GM12873 (cell line): ENCODE measurements around the gene IL34.

Experiments used
- TF ChIP-seq, protein P1 (sequence below): IDR thresholded peaks from 2 replicates; pipeline ENCODE4 v1.5.1; 2012; ENCODE audit warnings: low read depth, mild to moderate bottlenecking, moderate library complexity, low read length, control low read depth; ENCODE audit not compliant: insufficient read depth; ENCODE audit errors: missing control alignments

Gene IL34

GRCh38 chr16:70604407-70605282, 41.7 kb upstream of the IL34 start:
- TF ChIP-seq, protein P1, sequence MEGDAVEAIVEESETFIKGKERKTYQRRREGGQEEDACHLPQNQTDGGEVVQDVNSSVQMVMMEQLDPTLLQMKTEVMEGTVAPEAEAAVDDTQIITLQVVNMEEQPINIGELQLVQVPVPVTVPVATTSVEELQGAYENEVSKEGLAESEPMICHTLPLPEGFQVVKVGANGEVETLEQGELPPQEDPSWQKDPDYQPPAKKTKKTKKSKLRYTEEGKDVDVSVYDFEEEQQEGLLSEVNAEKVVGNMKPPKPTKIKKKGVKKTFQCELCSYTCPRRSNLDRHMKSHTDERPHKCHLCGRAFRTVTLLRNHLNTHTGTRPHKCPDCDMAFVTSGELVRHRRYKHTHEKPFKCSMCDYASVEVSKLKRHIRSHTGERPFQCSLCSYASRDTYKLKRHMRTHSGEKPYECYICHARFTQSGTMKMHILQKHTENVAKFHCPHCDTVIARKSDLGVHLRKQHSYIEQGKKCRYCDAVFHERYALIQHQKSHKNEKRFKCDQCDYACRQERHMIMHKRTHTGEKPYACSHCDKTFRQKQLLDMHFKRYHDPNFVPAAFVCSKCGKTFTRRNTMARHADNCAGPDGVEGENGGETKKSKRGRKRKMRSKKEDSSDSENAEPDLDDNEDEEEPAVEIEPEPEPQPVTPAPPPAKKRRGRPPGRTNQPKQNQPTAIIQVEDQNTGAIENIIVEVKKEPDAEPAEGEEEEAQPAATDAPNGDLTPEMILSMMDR: no peak

- TF ChIP-seq, protein P1: no peak
These were observed 41.1 kb upstream of the IL34 start for GRCh38 chr16:70605283-70605657.

- TF ChIP-seq, protein P1: no peak
These were observed 37.8 kb upstream of the IL34 start for GRCh38 chr16:70608521-70608920.

DNA sequence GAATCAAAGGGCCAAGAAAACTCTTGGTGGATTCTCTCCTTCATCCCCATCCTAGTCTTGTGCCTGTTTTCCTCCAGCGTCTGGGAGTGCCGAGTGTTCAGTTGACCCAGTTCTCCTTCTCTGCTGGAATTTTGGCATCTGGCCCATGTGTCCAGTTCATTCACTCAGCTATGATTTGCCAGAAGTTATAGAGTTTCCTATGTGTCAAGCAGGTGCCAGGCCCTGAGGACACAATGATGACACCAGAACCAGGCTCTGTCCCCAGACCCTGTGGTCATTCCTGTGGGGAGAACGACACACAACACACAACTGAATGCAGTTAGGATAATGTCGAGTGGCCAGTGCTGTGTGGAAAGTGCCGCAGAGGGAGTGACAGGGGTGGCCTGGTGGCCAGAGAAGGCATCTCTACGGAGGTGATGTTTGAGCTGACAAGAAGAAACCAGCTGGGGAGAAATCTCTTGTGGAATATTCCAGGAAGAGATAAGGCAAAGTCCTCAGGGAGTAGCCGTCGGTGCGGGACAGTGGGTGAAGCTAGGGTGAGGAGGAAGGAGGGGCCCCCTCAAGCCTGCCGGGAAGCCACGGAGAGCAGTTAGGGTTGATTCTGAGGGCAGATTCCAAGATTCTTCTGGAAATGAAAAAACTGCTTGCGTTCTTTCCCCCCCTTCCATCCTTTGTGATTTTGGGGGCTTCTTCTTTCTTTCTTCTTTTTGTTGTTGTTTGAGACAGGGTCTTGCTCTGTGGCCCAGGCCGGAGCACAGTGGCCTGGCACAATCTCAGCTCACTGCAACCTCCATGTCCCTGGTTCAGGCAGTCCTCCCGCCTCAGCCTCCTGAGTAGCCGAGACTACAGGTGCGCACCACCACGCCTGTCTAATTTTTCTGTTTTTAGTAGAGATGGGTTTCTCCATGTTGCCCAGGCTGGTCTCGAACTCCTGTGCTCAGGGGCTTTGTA, 35.8 kb upstream of the IL34 start:
- TF ChIP-seq, protein P1: no peak

- TF ChIP-seq, protein P1: peak; percentile 3
These were observed 35.1 kb upstream of the IL34 start for GRCh38 chr16:70611224-70611598.

DNA sequence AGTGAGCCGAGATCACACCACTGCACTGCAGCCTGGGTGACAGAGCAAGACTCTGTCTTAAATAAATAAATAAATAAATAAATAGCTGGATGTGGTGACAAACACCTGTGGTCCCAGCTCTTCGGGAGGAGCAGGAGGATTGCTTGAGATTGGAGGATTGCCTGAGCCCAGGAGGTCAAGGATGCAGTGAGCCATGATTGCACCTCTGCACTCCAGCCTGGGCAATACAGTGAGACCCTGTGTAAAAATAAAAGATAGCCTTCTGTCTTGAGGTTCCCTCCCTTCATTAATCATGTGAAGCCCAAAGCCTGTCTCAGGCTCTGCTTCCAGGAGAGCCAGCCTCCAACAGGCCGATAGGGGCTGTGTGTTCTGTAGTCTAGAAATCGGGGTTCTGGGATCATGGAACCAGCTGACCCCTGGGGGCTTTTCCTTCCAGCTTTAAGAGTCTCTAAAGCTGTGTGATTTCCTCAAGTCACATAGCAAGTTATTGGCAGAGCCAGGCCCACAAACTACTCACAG, 34.5 kb upstream of the IL34 start:
- TF ChIP-seq, protein P1: no peak

DNA sequence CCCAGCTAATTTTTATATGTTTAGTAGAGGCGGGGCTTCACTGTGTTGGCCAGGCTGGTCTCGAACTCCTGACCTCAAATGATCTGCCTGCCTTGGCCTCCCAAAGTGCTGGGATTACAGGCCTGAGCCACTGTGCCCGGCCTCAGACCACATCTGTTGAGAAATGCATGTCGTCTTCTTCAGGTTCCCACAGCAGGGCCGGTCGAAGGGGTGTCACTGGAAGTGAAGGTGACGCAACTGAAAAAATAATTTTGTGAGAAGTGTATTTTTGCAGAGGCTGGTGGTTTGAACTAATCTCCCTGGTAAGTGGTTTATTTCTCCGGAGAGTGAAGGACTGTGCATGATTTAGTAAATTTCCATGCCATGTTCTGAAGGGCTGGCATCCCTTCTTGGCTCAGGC, 33.4 kb upstream of the IL34 start:
- TF ChIP-seq, protein P1: no peak
